ENCODE data around the gene TDRD12. TPM values are rescaled to one million over a fixed set of nuclear protein-coding genes. Genes with fewer than 3 reads are reported as not detected.

The TDRD12 gene
- total and polyA plus RNA-seq, 4 donors, result under 0.01 to 0.23 (median 0.02) TPM; not detected in 1

DNA sequence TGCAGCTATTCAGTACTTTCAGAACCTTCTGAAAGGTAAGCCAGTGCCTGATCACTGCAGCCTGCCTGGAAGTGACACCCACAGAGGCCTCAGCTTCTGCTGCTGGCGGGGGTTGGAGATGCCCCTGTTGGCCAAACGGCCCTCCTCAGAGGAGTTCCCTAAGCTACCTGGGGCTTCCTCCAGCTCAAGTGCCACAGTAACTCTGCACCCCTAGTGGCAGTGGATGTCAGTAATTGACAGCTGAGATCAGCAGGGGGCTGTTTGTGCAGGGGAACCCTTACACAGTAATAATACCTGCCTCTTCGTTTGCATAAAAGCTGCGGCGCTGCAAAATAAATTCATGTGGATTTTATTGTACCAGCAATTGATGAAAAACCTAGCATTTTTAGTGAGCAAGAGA is 28.9 kb downstream of the TDRD12 start:
- no peak overlapping the region for H3K27ac ChIP-seq (ENCODE audit: low read depth in 1 of 2, low read length in 2 of 2)
- H3K9me3 ChIP-seq (ENCODE audit: control insufficient read depth in 4 of 4, low read length in 3 of 4), result no peaks in the 10 kb centered on the region
- no peak overlapping the region for H3K9ac ChIP-seq (ENCODE audit: low read depth in 1 of 2, low read length in 2 of 2)
- H3K4me3 ChIP-seq (ENCODE audit: low read depth in 1 of 3, low read length in 3 of 3), result no peak overlapping the region
- 68% methylated on average over 5 of the region's 5 CpGs for WGBS
- DNase-seq (ENCODE audit: low spot score), result no peak
- no peaks in the 10 kb centered on the region for H3K36me3 ChIP-seq (ENCODE audit: control insufficient read depth in 4 of 4, insufficient read depth in 3 of 4, low read depth in 1 of 4, low read length in 3 of 4)
- no peaks in the 10 kb centered on the region for H3K4me1 ChIP-seq (ENCODE audit: control insufficient read depth in 4 of 4, insufficient read depth in 4 of 4, low read length in 3 of 4)
- TF ChIP-seq, protein P1, sequence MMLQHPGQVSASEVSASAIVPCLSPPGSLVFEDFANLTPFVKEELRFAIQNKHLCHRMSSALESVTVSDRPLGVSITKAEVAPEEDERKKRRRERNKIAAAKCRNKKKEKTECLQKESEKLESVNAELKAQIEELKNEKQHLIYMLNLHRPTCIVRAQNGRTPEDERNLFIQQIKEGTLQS (IDR thresholded peaks at IDR 0.05), result no peak
- peak in 1 of 2 donors; percentile 8 for TF ChIP-seq RAD21 (IDR thresholded peaks at IDR 0.05)
- no peaks in the 10 kb centered on the region for H3K27me3 ChIP-seq (ENCODE audit: control insufficient read depth in 4 of 4, insufficient read depth in 4 of 4, low read length in 3 of 4)

DNA sequence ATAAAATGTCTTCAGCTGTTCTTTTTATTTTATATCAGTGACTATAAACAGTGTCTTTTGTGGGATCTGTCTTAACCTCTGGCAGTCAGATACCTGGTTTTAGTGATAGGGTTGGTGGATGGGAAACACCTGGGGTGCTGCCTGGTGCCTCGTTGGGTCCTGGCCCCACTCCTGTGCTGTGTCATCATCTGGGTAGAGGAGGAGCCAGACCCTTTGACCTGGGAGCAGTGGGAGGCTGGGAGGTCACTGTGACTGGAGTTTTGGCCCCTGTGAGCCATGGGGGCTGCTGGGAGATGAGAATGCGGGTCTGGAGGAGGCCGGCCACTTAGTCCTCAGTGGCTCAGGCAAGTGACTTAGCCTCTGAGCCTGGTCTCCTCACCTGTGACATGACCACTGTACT is 29.4 kb downstream of the TDRD12 start:
- H3K4me1 ChIP-seq (ENCODE audit: control insufficient read depth in 4 of 4, insufficient read depth in 4 of 4, low read length in 3 of 4), result no peaks in the 10 kb centered on the region
- no peak overlapping the region for H3K27ac ChIP-seq (ENCODE audit: low read depth in 1 of 2, low read length in 2 of 2)
- H3K36me3 ChIP-seq (ENCODE audit: control insufficient read depth in 4 of 4, insufficient read depth in 3 of 4, low read depth in 1 of 4, low read length in 3 of 4), result no peaks in the 10 kb centered on the region
- TF ChIP-seq TAF1 (conservative IDR thresholded peaks at IDR 0.05) (no peak), YY1 (IDR thresholded peaks at IDR 0.05) (no peak), HNF4G (IDR thresholded peaks at IDR 0.05) (no peak), JUND (IDR thresholded peaks at IDR 0.05) (no peak), EGR1 (IDR thresholded peaks at IDR 0.05; ENCODE audit: low read depth in 2 of 2) (no peak), RAD21 (IDR thresholded peaks at IDR 0.05) (no peak), NR2F2 (IDR thresholded peaks at IDR 0.05) (no peak), GABPA (IDR thresholded peaks at IDR 0.05 in 1 of 2, conservative IDR thresholded peaks at IDR 0.05 in 1 of 2) (no peak), RXRA (IDR thresholded peaks at IDR 0.05) (no peak), FOXA1 (IDR thresholded peaks at IDR 0.05) (no peak), HNF4A (conservative IDR thresholded peaks at IDR 0.05) (no peak), FOXA2 (IDR thresholded peaks at IDR 0.05) (no peak), SP1 (IDR thresholded peaks at IDR 0.05) (no peak)
- TF ChIP-seq, protein P2, sequence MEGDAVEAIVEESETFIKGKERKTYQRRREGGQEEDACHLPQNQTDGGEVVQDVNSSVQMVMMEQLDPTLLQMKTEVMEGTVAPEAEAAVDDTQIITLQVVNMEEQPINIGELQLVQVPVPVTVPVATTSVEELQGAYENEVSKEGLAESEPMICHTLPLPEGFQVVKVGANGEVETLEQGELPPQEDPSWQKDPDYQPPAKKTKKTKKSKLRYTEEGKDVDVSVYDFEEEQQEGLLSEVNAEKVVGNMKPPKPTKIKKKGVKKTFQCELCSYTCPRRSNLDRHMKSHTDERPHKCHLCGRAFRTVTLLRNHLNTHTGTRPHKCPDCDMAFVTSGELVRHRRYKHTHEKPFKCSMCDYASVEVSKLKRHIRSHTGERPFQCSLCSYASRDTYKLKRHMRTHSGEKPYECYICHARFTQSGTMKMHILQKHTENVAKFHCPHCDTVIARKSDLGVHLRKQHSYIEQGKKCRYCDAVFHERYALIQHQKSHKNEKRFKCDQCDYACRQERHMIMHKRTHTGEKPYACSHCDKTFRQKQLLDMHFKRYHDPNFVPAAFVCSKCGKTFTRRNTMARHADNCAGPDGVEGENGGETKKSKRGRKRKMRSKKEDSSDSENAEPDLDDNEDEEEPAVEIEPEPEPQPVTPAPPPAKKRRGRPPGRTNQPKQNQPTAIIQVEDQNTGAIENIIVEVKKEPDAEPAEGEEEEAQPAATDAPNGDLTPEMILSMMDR (IDR thresholded peaks at IDR 0.05; ENCODE audit: low read depth, low read length, missing input control), result no peak
- TF ChIP-seq, protein P3, sequence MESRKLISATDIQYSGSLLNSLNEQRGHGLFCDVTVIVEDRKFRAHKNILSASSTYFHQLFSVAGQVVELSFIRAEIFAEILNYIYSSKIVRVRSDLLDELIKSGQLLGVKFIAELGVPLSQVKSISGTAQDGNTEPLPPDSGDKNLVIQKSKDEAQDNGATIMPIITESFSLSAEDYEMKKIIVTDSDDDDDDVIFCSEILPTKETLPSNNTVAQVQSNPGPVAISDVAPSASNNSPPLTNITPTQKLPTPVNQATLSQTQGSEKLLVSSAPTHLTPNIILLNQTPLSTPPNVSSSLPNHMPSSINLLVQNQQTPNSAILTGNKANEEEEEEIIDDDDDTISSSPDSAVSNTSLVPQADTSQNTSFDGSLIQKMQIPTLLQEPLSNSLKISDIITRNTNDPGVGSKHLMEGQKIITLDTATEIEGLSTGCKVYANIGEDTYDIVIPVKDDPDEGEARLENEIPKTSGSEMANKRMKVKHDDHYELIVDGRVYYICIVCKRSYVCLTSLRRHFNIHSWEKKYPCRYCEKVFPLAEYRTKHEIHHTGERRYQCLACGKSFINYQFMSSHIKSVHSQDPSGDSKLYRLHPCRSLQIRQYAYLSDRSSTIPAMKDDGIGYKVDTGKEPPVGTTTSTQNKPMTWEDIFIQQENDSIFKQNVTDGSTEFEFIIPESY (IDR thresholded peaks at IDR 0.05), result no peak
- TF ChIP-seq, protein P4, sequence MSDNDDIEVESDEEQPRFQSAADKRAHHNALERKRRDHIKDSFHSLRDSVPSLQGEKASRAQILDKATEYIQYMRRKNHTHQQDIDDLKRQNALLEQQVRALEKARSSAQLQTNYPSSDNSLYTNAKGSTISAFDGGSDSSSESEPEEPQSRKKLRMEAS (IDR thresholded peaks at IDR 0.05), result no peak
- TF ChIP-seq, protein P5, sequence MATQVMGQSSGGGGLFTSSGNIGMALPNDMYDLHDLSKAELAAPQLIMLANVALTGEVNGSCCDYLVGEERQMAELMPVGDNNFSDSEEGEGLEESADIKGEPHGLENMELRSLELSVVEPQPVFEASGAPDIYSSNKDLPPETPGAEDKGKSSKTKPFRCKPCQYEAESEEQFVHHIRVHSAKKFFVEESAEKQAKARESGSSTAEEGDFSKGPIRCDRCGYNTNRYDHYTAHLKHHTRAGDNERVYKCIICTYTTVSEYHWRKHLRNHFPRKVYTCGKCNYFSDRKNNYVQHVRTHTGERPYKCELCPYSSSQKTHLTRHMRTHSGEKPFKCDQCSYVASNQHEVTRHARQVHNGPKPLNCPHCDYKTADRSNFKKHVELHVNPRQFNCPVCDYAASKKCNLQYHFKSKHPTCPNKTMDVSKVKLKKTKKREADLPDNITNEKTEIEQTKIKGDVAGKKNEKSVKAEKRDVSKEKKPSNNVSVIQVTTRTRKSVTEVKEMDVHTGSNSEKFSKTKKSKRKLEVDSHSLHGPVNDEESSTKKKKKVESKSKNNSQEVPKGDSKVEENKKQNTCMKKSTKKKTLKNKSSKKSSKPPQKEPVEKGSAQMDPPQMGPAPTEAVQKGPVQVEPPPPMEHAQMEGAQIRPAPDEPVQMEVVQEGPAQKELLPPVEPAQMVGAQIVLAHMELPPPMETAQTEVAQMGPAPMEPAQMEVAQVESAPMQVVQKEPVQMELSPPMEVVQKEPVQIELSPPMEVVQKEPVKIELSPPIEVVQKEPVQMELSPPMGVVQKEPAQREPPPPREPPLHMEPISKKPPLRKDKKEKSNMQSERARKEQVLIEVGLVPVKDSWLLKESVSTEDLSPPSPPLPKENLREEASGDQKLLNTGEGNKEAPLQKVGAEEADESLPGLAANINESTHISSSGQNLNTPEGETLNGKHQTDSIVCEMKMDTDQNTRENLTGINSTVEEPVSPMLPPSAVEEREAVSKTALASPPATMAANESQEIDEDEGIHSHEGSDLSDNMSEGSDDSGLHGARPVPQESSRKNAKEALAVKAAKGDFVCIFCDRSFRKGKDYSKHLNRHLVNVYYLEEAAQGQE (IDR thresholded peaks at IDR 0.05), result no peak
- TF ChIP-seq, protein P1 (IDR thresholded peaks at IDR 0.05), result no peak
- peaks cover 0 to 2% (median 0%) of the 10 kb centered on the region in 4 donors for H3K27me3 ChIP-seq (ENCODE audit: control insufficient read depth in 4 of 4, insufficient read depth in 4 of 4, low read length in 3 of 4)
- no peak for DNase-seq (ENCODE audit: low spot score)
- WGBS, result 69% methylated on average over 3 of the region's 3 CpGs
- no peaks in the 10 kb centered on the region for H3K9me3 ChIP-seq (ENCODE audit: control insufficient read depth in 4 of 4, low read length in 3 of 4)
- H3K4me3 ChIP-seq (ENCODE audit: low read depth in 1 of 3, low read length in 3 of 3), result no peak overlapping the region
- H3K9ac ChIP-seq (ENCODE audit: low read depth in 1 of 2, low read length in 2 of 2), result no peak overlapping the region

All from liver (tissue), 9 donors.